Activated B cell treated with CpG ODN at 0.5 μM for 24 hours (primary cell): ENCODE results near the gene CRYGD. TPM values are rescaled to one million over a fixed set of nuclear protein-coding genes. Genes with fewer than 3 reads are reported as not detected.

Source experiments
- ATAC-seq: fragments of 200-7000 bp; cut with Tn5 transposase; one replicate; pipeline ENCODE4 v1.10.0; 2021; ENCODE audit warnings: low read depth, mild to moderate bottlenecking, moderate library complexity
- CTCF ChIA-PET: fragments of 350-600 bp; sonication (Branson Sonifier 250); formaldehyde crosslinking; loops from one replicate; lab custom pipeline; 2021; ENCODE audit warnings: antibody characterized with exemption; lab: Charles Lee
- POLR2A ChIA-PET: fragments of 350-600 bp; sonication (Branson Sonifier 250); formaldehyde crosslinking; loops from one replicate; lab custom pipeline; 2021; ENCODE audit warnings: antibody characterized with exemption; lab: Charles Lee
- DNase-seq: peaks from one replicate; pipeline ENCODE4 v3.0.0; 2022
- H3K27ac Mint-ChIP-seq: one replicate; pipeline ENCODE4 v1.8.0; 2020; ENCODE audit warnings: mixed read lengths
- H3K27me3 Mint-ChIP-seq: one replicate; pipeline ENCODE4 v1.8.0; 2021; ENCODE audit warnings: mixed read lengths
- H3K36me3 Mint-ChIP-seq: one replicate; pipeline ENCODE4 v1.8.0; 2021; ENCODE audit warnings: low read depth, mixed read lengths
- H3K4me1 Mint-ChIP-seq: one replicate; pipeline ENCODE4 v1.8.0; 2021; ENCODE audit warnings: mixed read lengths
- H3K4me3 Mint-ChIP-seq: one replicate; pipeline ENCODE4 v1.8.0; 2020; ENCODE audit warnings: mild to moderate bottlenecking, mixed read lengths
- H3K9me3 Mint-ChIP-seq: one replicate; pipeline ENCODE4 v1.8.0; 2020; ENCODE audit warnings: mixed read lengths
- intact Hi-C: fragments of 100-400 bp; cut with micrococcal nuclease; formaldehyde crosslinking; loops from one replicate; pipeline ENCODE4 v1.15.1; 2024
- total RNA-seq: library from RNA; stranded (reverse); gene quantifications from 2 replicates; pipeline ENCODE4 v1.2.3, GENCODE V29; 2022
- TF ChIP-seq, protein P1 (sequence below): fragments of 200-600 bp; IDR thresholded peaks from one replicate; pipeline ENCODE4 v1.8.0; 2022; ENCODE audit warnings: antibody characterized with exemption, mild to moderate bottlenecking

The CRYGD gene
- total RNA-seq, 1 donor from 2014 or later, result not detected

DNA sequence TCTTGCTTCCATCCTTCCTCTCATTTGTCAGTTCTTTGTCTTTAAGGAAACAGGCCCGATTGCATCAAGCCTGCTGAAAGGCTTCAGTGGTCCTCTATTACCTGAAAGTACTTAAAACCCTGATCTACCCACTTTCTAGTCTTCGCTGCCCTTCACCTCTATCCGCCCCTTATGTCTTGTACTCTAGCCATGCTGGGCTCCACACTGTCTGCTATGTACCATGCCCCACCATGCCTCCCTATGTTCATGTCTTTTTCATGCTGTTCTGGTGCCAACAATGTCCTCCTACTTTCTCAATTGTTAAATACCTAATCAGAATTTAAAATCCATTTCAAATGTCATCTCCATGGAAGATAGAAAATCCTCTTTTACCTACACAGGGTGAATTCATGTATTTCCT lies 28.2 kb downstream of the CRYGD start:
- no peak for ATAC-seq
- TF ChIP-seq, protein P1, sequence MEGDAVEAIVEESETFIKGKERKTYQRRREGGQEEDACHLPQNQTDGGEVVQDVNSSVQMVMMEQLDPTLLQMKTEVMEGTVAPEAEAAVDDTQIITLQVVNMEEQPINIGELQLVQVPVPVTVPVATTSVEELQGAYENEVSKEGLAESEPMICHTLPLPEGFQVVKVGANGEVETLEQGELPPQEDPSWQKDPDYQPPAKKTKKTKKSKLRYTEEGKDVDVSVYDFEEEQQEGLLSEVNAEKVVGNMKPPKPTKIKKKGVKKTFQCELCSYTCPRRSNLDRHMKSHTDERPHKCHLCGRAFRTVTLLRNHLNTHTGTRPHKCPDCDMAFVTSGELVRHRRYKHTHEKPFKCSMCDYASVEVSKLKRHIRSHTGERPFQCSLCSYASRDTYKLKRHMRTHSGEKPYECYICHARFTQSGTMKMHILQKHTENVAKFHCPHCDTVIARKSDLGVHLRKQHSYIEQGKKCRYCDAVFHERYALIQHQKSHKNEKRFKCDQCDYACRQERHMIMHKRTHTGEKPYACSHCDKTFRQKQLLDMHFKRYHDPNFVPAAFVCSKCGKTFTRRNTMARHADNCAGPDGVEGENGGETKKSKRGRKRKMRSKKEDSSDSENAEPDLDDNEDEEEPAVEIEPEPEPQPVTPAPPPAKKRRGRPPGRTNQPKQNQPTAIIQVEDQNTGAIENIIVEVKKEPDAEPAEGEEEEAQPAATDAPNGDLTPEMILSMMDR, result no peak
- intact Hi-C loops, result no loop called here
- POLR2A ChIA-PET, result no interaction called here
- no peaks in the 10 kb centered on the region for H3K9me3 Mint-ChIP-seq
- no peak overlapping the region for H3K4me3 Mint-ChIP-seq
- no peak for DNase-seq
- no peaks in the 10 kb centered on the region for H3K36me3 Mint-ChIP-seq
- CTCF ChIA-PET, result no interaction called here
- no peaks in the 10 kb centered on the region for H3K4me1 Mint-ChIP-seq
- H3K27ac Mint-ChIP-seq, result no peak overlapping the region
- peaks cover 10% of the 10 kb centered on the region for H3K27me3 Mint-ChIP-seq

GRCh38 chr2:208093128-208093527 lies 31.2 kb downstream of the CRYGD start:
- Mint-ChIP-seq H3K9me3 (no peaks in the 10 kb centered on the region), H3K4me1 (no peaks in the 10 kb centered on the region), H3K27ac (no peak overlapping the region), H3K4me3 (no peak overlapping the region), H3K36me3 (no peaks in the 10 kb centered on the region), H3K27me3 (peaks cover 6% of the 10 kb centered on the region)
- POLR2A ChIA-PET, result interaction anchor here (0.6 kb wide), 1 partner anchor 199 kb away, joined by 4 read pairs; no protein-coding TSS in a partner anchor
- TF ChIP-seq, protein P1, result no peak
- CTCF ChIA-PET, result interaction anchor here (1.1 kb wide), 1 partner anchor 21 kb away, joined by 3 read pairs; no protein-coding TSS in a partner anchor
- ATAC-seq (no peak), DNase-seq (no peak)
- intact Hi-C loops, result no loop called here

DNA sequence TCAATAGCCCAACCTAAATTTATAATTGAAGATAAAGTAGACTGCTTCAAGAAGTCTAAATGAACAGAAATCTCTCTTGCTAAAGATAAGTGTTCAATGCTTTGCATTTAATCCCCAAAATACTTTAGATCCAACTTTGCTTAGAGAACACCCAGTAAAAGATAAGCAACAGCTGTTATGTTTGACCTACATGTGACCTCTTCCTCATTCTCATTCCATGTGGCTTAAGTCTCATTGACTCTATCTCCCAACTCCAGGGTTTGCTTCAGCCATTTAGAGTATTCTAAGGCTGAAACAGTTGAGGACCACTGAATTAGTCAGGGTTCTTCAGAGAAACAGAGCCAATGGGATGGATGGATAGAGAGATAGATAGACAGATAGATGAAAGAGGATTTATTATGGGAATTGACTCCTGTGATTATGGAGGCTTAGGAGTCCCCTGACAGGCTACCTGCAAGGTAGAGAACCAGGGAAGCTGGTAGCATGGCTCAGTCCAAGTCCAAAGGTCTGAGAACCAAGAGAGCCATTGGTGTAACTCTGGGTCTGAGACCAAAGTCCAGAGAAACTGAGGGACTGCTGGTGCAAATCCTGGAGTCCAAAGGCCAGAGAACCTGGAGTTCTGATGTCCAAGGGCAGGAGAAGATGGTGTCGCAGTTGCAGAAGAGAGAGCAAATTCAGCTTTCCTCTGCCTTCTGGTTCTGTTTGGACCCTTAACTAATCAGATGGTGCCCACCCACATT lies 32.1 kb downstream of the CRYGD start:
- no peaks in the 10 kb centered on the region for H3K4me1 Mint-ChIP-seq
- no peak for DNase-seq
- ATAC-seq, result no peak
- ChIA-PET POLR2A (interaction anchor here (0.6 kb wide), 1 partner anchor 146 kb away, joined by 3 read pairs; no protein-coding TSS in a partner anchor), CTCF (interaction anchor here (1.1 kb wide), 1 partner anchor 20 kb away, joined by 3 read pairs; no protein-coding TSS in a partner anchor)
- no peaks in the 10 kb centered on the region for H3K36me3 Mint-ChIP-seq
- TF ChIP-seq, protein P1, result no peak
- H3K27me3 Mint-ChIP-seq, result peaks cover under 1% of the 10 kb centered on the region
- no peak overlapping the region for H3K27ac Mint-ChIP-seq
- no peak overlapping the region for H3K4me3 Mint-ChIP-seq
- intact Hi-C loops, result no loop called here
- no peaks in the 10 kb centered on the region for H3K9me3 Mint-ChIP-seq

GRCh38 chr2:208090420-208090819 lies 33.9 kb downstream of the CRYGD start:
- H3K27ac Mint-ChIP-seq, result no peak overlapping the region
- TF ChIP-seq, protein P1, result no peak
- no peaks in the 10 kb centered on the region for H3K4me1 Mint-ChIP-seq
- ChIA-PET POLR2A (no interaction called here), CTCF (no interaction called here)
- H3K9me3 Mint-ChIP-seq, result no peaks in the 10 kb centered on the region
- no peak overlapping the region for H3K4me3 Mint-ChIP-seq
- ATAC-seq (no peak), DNase-seq (no peak)
- no peaks in the 10 kb centered on the region for H3K36me3 Mint-ChIP-seq
- H3K27me3 Mint-ChIP-seq, result peaks cover 3% of the 10 kb centered on the region
- intact Hi-C loops, result no loop called here

- Mint-ChIP-seq H3K4me1 (no peaks in the 10 kb centered on the region), H3K27ac (no peak overlapping the region), H3K27me3 (peaks cover 21% of the 10 kb centered on the region), H3K36me3 (no peaks in the 10 kb centered on the region), H3K9me3 (peaks cover 2% of the 10 kb centered on the region), H3K4me3 (no peak overlapping the region)
- ChIA-PET CTCF (interaction anchor here (0.7 kb wide), 1 partner anchor 46 kb away, joined by 3 read pairs; no protein-coding TSS in a partner anchor), POLR2A (no interaction called here)
- ATAC-seq (no peak), DNase-seq (no peak)
- TF ChIP-seq, protein P1, result no peak
- intact Hi-C loops, result no loop called here
Observed at GRCh38 chr2:208086029-208086428, 38.3 kb downstream of the CRYGD start.
